NCI-H2196 treated with DMSO at 0.1 percent for 48 hours (cell line): ENCODE data around the gene OR52M1.

Experiments used
- DNase-seq: peaks from one replicate; lab custom pipeline; 2025; ENCODE audit not compliant: unreplicated experiment; lab: John Stamatoyannopoulos, UW

The OR52M1 gene

DNA sequence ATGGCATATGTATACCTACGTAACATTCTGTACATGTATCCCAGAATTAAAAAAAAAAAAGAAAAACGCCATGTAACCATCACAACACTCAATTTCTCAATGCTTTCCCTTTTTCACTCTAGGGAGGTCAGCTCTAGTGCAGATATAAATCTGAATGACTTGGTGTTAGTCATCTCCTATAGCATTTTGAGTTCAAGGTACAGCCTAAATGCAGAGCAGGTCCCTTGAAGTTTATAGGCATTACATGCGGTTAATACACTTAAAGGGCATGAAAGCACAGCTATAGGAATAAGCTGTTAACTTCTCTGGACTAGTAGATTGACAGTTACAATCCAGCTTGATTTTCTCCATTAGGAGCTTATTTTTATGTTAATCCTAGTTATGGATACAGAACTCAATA is 20.4 kb downstream of the OR52M1 start:
- DNase-seq, result no peak

DNA sequence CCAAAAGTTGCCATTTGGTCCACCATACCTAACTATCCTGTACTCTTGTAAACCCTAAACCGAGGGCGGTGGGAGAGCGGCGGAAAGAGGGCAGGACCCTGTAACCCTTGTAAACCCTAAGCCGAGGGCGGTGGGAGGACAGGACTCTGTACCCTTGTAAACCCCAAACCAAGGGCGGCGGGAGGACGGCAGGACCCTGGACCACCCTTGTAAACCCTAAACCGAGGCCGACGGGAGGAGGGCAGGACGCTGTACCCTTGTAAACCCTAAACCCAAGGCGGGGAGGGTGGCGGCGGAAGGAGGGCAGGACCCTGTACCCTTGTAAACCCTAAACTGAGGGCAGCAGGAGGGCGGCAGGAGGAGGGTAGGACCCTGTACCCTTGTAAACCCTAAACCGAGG is 24.1 kb downstream of the OR52M1 start:
- no peak for DNase-seq

DNA sequence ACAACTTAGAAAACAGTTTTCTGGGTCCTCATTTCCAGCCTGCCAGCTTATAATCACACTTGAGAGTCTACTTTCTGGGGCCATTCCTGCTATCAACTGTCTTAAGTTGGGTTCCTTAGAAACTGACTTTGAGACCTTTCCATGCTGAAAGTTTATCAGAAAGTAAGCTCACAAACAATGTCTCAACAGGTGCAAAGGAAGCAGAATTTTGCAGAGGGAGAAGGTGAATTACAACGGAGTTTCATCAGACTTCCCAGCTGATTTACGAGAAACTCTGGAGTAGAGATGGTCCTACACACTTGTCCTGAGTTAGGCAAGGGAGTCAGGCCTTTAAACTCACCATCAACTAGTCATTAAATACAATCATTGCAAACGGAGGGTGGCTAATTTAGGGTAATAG is 31.9 kb downstream of the OR52M1 start:
- DNase-seq, result no peak

DNA sequence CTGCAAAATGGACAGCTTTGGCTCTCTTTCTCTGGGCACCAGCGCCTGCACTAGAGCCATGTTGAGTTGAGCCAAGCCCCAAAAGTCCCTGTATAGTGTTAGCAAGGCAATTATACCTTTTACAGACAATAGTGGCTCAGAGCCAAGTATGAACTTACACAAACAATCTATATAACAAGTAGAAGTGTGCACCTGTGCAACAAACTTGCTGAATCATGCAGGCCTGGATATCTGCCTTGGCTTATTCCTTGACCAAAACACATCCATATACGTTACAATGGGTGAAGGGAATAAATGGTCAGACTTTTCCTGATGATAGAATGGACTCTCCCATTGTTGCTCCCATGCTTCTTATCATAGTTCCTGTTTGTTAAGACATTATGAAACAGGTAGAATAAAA is 32.8 kb downstream of the OR52M1 start:
- DNase-seq, result no peak

DNA sequence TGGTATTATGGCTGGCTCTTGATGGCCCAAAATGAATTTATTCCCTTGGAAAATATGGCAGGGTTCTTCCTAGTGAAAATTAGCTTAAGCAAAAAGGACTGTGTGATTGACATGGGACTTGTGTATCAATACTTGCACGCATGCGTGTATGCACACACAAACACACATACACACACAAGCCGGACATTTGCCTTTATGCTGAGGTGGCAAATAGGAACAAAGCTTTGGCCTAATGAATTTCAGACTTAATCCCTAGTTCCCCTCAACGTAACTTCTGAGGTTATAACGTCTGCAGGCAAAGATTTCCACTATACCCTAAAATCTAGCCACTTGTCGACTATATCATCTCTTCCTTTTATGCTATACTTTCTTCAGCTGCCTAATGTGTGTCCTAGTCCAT is 33.6 kb downstream of the OR52M1 start:
- DNase-seq, result no peak

DNA sequence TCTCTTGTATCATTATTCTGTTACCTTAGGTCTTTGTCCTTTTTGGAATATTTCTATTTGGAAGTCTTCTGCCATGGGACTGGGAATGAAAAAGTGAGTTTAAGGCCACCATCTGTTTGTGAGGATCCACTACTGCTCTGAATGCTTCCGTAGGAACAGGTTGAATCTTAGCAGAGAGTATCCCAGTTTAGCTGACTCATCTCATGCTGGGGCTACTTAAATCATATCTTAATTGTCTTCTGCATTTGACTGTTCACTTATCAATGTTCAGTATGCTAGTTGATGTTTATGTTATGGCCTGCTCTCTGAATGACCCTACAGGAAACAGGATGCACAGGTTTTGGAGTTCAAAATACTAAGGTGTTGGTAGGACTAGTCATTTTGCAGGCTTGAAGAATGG is 35.1 kb downstream of the OR52M1 start:
- DNase-seq, result no peak

DNA sequence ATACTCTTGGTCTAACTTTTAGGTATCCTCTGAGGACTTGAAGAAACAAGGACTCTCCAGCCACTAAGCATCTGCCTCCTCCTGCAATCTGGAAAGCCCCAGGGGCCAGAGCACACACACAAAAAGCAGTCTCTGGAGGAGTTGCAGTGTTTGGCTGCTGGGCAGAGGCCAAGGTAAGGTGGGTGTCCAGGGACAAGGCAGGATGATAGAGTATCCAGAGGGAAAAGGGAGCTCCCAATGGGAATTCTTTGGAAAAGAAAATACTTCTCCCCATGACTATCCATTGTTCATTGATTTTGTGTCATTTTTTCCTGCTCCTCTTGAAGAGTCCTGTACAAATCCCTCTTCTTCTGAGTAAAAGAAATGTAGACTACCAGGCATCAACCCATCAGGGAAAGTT is 36.5 kb downstream of the OR52M1 start, which contains the start of gene OR52I2:
Gene OR52I2 (plus strand): TSS at position 301 of the 400 bp plus-strand sequence.
- DNase-seq, result no peak

DNA sequence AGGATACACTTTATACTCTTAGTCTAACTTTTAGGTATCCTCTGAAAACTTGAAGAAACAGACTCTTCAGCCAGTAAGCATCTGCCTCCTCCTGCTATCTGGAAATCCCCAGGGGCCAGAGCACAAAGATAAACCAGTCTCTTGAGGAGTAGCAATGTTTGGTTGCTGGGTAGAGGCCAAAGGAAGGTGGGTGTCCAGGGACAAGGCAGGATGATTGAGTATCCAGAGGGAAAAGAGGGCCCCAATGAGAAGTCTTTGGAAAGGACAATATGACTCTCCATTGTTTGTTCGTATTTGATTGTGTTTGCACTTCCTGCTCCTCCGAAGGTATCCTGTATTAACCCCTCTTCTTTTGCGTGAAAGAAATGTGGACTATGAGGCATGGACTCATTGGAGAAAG is 44.0 kb downstream of the OR52M1 start:
- DNase-seq, result no peak

DNA sequence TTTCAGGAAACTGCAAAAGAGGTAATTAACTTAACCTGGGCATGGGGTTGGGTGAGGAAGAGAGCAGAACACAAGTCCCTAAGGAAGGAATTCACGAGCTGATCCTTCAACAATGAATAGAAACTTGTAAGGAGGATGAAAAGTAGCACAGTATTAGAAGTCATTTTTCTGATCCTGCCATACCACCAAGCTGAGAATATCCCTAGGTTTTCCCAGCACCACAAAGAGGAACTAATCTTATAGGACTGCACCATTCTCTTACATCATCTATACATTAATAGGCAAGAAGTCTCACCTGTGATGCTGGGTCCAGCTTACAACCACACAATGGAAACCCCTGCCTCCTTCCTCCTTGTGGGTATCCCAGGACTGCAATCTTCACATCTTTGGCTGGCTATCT is 48.7 kb downstream of the OR52M1 start, which contains the start of gene OR52I1:
Gene OR52I1 (plus strand): TSS at position 301 of the 400 bp plus-strand sequence. CDS start 0 bp downstream, at position 301.
- no peak for DNase-seq
